GM18909 (cell line): ENCODE measurements around the gene KIF20A.
"Not testable (repeated sequence)": the region's sequence is repeated elsewhere in the genome, so short reads cannot be mapped to it uniquely, and the experiment has no call there.

ENCODE experiments used
- ATAC-seq: cut with Tn5 transposase; IDR thresholded peaks from one replicate; pipeline ENCODE4 v1.9.1; 2021; ENCODE audit warnings: mild to moderate bottlenecking; ENCODE audit not compliant: unreplicated experiment, poor library complexity

Gene KIF20A

DNA sequence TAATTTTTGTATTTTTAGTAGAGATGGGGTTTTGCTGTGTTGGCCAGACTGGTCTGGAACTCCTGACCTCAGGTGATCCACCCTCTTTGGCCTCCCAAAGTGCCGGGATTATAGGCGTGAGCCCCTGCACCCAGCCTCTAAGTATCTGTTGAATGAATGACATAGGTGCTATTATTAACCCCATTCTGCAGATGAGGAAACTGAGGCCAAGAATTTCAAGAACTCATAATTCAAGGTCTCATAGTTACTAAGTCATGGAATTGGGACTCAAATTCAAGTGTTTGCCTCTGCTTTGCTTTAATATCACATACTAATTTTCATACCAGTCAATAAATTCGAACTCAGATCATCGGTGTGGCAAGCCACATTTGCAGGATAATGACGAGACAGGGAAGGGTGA, 1.9 kb downstream of the KIF20A start:
- no peak for ATAC-seq

- no peak for ATAC-seq
These were observed 3.9 kb downstream of the KIF20A start for GRCh38 chr5:138182808-138183207.

GRCh38 chr5:138186002-138186447, 7.1 kb downstream of the KIF20A start:
- no peak for ATAC-seq

DNA sequence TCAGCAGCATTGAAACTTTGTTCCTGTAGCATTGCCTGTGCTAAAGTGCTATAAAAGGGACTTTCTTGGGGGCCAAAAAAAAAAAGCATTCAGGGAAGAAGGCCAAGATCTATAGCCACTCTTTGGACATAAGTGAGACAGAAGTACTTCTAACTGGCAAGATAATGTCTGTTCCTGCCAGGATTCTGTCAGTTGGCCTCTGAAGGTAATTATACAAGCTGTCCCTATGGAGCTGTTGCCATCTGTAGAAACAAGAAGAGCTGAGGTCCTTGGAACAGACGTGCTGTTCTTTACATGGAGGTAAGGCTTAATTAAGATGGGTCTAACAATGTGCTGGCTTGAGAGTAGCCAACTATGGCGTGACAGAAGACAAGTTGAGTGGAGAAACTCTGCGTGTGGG, 9.7 kb downstream of the KIF20A start:
- no peak for ATAC-seq

DNA sequence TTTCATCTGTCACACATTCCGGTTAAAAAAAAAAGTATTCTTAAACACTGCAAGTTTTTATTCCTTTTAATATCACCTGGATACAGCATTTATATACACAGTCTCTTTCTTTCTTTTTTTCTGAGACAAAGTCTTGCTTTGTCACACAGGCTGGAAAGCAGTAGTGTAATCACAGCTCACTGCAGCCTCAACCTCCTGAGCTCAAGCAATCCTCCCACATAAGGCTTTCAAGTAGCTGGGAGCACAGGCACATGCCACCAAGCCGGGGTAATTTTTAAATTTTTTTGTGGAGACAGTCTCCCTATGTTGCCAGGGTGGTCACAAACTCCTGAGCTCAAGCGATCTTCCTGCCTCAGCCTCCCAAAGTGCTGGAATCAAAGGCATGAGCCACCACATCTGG, 13.9 kb downstream of the KIF20A start:
- no peak for ATAC-seq

DNA sequence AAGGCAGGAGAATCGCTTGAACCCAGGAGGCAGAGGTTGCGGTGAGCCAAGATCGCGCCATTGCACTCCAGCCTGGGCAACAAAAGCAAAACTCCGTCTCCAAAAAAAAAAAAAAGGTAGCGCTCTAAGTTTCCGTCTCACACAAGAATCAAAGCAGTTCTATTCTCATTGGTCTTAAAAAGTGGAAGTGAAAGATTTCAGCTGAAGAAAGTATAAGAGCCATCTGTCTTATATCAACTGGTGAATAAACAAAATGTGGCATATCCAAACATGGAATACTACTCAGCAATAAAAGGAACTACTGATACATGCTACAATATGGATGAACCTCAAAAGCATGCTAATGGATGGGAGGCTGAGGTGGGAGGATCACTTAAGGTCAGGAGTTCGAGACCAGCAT, 14.9 kb downstream of the KIF20A start:
- ATAC-seq = not testable (repeated sequence)

- ATAC-seq = no peak
These were observed 32.1 kb downstream of the KIF20A start for GRCh38 chr5:138210985-138211384.

- peak; percentile 22 for ATAC-seq
These were observed 33.9 kb downstream of the KIF20A start for GRCh38 chr5:138212828-138213160.

GRCh38 chr5:138213161-138214029, 34.5 kb downstream of the KIF20A start, which contains the start of gene CDC23:
CDC23 (minus strand) TSS chr5:138213323; CDS start chr5:138213312, 11 bp downstream.
- peak; percentile 96 for ATAC-seq

GRCh38 chr5:138216799-138217198, 37.9 kb downstream of the KIF20A start:
- ATAC-seq = no peak

DNA sequence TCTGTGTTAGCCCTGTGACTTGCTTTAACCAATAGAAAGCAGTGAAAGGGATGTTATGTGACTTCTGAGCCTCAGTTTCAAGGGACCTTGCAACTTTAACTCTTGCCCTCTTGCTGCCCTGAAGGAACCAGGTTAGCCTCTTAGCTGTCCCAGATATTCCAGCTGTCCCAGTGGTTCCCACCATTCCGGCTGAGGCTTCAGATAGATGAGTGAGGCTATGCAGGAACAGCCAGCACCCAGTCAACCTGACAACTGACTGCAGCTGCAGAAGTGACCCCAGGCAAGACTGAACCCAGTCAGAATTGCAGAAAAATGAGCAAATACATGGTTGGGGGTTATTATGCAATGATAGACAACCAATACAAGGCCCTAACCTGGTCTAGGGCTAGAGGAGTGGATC, 44.6 kb downstream of the KIF20A start:
- ATAC-seq = no peak

DNA sequence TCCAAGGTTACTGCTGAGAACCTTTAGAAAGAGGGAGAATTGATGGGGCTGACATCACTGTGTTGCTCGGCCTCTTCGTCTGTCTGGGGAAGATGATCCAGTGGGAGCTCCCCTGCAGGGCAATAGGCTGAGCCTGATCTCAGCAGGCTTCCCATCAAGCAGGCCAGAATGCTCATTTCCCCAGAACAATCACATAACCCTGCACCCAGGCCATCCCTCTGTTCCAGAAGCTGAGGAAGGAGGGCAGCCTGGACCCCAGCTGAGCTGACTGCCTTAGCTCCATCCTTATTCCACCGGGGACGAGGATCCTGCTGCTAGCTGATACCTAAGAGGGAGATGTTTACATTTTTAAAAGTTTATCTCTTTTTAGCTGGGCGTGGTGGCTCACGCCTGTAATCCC, 45.8 kb downstream of the KIF20A start:
- no peak for ATAC-seq

DNA sequence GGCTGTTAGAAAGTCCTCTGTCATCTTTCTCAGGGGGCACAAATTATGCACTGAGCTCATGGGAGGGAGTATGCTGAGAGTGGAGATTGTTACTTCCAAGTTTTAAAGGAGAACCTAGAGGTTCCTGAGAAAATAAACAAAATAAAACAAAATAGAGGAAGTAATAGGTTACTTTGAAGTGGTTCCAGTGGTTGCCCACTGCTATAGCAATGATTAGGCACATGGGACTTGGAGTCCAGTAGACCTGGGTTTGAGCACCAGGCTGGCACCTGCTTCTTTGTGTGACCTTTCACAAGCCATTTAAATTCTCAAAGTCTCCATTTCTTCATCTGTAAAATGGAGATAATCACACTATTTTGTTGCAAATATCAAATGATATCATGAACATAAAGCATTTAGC, 48.0 kb downstream of the KIF20A start:
- ATAC-seq = no peak

DNA sequence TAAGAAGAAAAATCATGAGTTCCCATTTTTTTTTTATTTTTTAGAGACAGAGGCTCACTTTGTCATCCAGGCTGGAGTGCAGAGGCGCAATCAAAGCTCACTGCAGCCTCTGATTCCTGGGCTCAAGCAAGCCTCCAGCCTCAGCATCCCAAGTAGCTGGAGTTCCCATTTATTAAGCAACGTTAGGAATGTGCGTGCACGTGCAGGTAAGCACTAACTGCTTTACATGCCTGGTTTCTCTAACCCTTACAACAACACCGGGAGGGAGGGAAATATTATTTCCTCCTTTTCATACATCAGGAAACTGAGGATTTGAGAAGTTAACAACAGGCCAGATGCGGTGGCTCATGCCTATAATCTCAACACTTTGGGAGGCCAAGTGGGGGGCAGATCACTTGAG, 50.5 kb downstream of the KIF20A start:
- no peak for ATAC-seq

GRCh38 chr5:138230261-138230660, 51.3 kb downstream of the KIF20A start:
- ATAC-seq = no peak

GRCh38 chr5:138230981-138231589, 52.2 kb downstream of the KIF20A start:
- ATAC-seq = no peak

GRCh38 chr5:138233280-138233679, 54.4 kb downstream of the KIF20A start:
- no peak for ATAC-seq

DNA sequence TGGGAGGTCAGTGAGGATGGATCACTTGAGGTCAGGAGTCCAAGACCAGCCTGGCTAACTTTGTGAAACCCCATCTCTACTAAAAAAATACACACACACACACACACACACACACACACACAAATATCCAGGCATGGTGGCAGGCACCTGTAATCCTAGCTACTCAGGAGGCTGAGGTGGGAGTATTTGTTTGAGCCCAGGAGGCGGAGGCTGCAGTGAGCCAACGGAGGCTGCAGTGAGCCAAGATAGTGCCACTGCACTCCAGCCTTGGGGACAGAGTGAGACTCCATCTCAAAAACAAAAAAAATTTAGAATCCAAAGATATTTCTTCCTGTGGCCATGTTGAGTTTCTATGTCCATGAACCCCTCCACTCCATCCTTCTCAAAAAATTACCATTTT, 55.7 kb downstream of the KIF20A start:
- ATAC-seq = no peak
